Amniotic stem cell (primary cell): ENCODE data around the gene TXNRD2.

ENCODE experiments used
- DNase-seq: peaks from one replicate; lab custom pipeline; 2025; lab: John Stamatoyannopoulos, UW

The TXNRD2 gene

GRCh38 chr22:19904935-19905334 is 36.7 kb downstream of the TXNRD2 start:
- DNase-seq: no peak

- DNase-seq: no peak
These were observed 37.3 kb downstream of the TXNRD2 start for GRCh38 chr22:19904174-19904856.

- DNase-seq: no peak
These were observed 38.1 kb downstream of the TXNRD2 start for GRCh38 chr22:19903513-19903912.

- DNase-seq: no peak
These were observed 38.6 kb downstream of the TXNRD2 start for GRCh38 chr22:19903031-19903430.

GRCh38 chr22:19902245-19902715 is 39.3 kb downstream of the TXNRD2 start:
- no peak for DNase-seq

- no peak for DNase-seq
These were observed 39.9 kb downstream of the TXNRD2 start for GRCh38 chr22:19901577-19902244.

GRCh38 chr22:19900707-19901436 is 40.7 kb downstream of the TXNRD2 start:
- DNase-seq: no peak

- DNase-seq: no peak
These were observed 42.6 kb downstream of the TXNRD2 start for GRCh38 chr22:19898831-19899567.

GRCh38 chr22:19898145-19898544 is 43.5 kb downstream of the TXNRD2 start:
- DNase-seq: no peak

- DNase-seq: no peak
These were observed 43.9 kb downstream of the TXNRD2 start for GRCh38 chr22:19897726-19898125.

- DNase-seq: no peak
These were observed 44.8 kb downstream of the TXNRD2 start for GRCh38 chr22:19896665-19897355.

GRCh38 chr22:19895160-19895849 is 46.3 kb downstream of the TXNRD2 start:
- no peak for DNase-seq

- no peak for DNase-seq
These were observed 48.3 kb downstream of the TXNRD2 start for GRCh38 chr22:19893363-19893762.

- DNase-seq: no peak
These were observed 48.7 kb downstream of the TXNRD2 start for GRCh38 chr22:19892925-19893324.

- no peak for DNase-seq
These were observed 49.2 kb downstream of the TXNRD2 start for GRCh38 chr22:19892257-19892879.

GRCh38 chr22:19891317-19892256 is 50.0 kb downstream of the TXNRD2 start:
- no peak for DNase-seq

- no peak for DNase-seq
These were observed 50.9 kb downstream of the TXNRD2 start for GRCh38 chr22:19890502-19891316.

GRCh38 chr22:19889951-19890350 is 51.7 kb downstream of the TXNRD2 start:
- DNase-seq: no peak
